ENCODE results near the gene NAV3. TPM values are rescaled to one million over a fixed set of nuclear protein-coding genes. Genes with fewer than 3 reads are reported as not detected.

Gene NAV3
- total RNA-seq, 3 donors from 2014 or later = 0.90 to 5.3 (median 2.5) TPM

GRCh38 chr12:78057075-78057474, 226.4 kb downstream of the NAV3 start:
- no peak for DNase-seq
- no peak for ATAC-seq
- TF ChIP-seq, protein P1, sequence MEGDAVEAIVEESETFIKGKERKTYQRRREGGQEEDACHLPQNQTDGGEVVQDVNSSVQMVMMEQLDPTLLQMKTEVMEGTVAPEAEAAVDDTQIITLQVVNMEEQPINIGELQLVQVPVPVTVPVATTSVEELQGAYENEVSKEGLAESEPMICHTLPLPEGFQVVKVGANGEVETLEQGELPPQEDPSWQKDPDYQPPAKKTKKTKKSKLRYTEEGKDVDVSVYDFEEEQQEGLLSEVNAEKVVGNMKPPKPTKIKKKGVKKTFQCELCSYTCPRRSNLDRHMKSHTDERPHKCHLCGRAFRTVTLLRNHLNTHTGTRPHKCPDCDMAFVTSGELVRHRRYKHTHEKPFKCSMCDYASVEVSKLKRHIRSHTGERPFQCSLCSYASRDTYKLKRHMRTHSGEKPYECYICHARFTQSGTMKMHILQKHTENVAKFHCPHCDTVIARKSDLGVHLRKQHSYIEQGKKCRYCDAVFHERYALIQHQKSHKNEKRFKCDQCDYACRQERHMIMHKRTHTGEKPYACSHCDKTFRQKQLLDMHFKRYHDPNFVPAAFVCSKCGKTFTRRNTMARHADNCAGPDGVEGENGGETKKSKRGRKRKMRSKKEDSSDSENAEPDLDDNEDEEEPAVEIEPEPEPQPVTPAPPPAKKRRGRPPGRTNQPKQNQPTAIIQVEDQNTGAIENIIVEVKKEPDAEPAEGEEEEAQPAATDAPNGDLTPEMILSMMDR (IDR thresholded peaks at IDR 0.05) = no peak
- Histone ChIP-seq H3K36me3 (ENCODE audit: low read depth) (no peaks in the 10 kb centered on the region), H3K4me1 (ENCODE audit: low read depth) (no peaks in the 10 kb centered on the region), H3K4me3 (no peak overlapping the region), H3K9me3 (no peaks in the 10 kb centered on the region)
- intact Hi-C loops (cut with DNase I, micrococcal nuclease) = no loop called here

- DNase-seq (no peak), ATAC-seq (no peak)
- no peak overlapping the region for H3K4me3 ChIP-seq
- H3K9me3 ChIP-seq = no peaks in the 10 kb centered on the region
- intact Hi-C loops (cut with DNase I, micrococcal nuclease) = no loop called here
- no peaks in the 10 kb centered on the region for H3K4me1 ChIP-seq (ENCODE audit: low read depth)
- H3K36me3 ChIP-seq (ENCODE audit: low read depth) = no peaks in the 10 kb centered on the region
- TF ChIP-seq, protein P1 (IDR thresholded peaks at IDR 0.05) = no peak
Observed at GRCh38 chr12:78060186-78060585, 229.5 kb downstream of the NAV3 start.

GRCh38 chr12:78062786-78063185, 232.1 kb downstream of the NAV3 start:
- ATAC-seq = no peak
- no peaks in the 10 kb centered on the region for H3K9me3 ChIP-seq
- DNase-seq = peak in 1 of 3 donors; percentile 26

GRCh38 chr12:78081590-78082314, 251.1 kb downstream of the NAV3 start:
- Histone ChIP-seq H3K4me1 (ENCODE audit: low read depth) (no peaks in the 10 kb centered on the region), H3K9me3 (no peaks in the 10 kb centered on the region), H3K36me3 (ENCODE audit: low read depth) (no peaks in the 10 kb centered on the region), H3K4me3 (no peak overlapping the region)
- TF ChIP-seq, protein P1 (IDR thresholded peaks at IDR 0.05) = no peak
- DNase-seq = no peak
- no peak for ATAC-seq
- intact Hi-C loops (cut with DNase I, micrococcal nuclease) = no loop called here

More at GRCh38 chr12:78062786-78063185, 232.1 kb downstream of the NAV3 start:
- intact Hi-C loops (cut with DNase I, micrococcal nuclease) = no loop called here
- H3K36me3 ChIP-seq (ENCODE audit: low read depth) = no peaks in the 10 kb centered on the region
- H3K4me1 ChIP-seq (ENCODE audit: low read depth) = no peaks in the 10 kb centered on the region
- no peak overlapping the region for H3K4me3 ChIP-seq
- TF ChIP-seq, protein P1 (IDR thresholded peaks at IDR 0.05) = no peak

- Histone ChIP-seq H3K9me3 (no peaks in the 10 kb centered on the region), H3K4me1 (ENCODE audit: low read depth) (no peaks in the 10 kb centered on the region), H3K36me3 (ENCODE audit: low read depth) (no peaks in the 10 kb centered on the region), H3K4me3 (no peak overlapping the region)
- DNase-seq (no peak), ATAC-seq (no peak)
- intact Hi-C loops (cut with DNase I, micrococcal nuclease) = no loop called here
- TF ChIP-seq, protein P1 (IDR thresholded peaks at IDR 0.05) = no peak
Observed at GRCh38 chr12:78085542-78086182, 255.0 kb downstream of the NAV3 start.
